NCI-H2196 (cell line): Measurements from ENCODE around the gene FARS2.

Experiments
- DNase-seq: peaks from one replicate; lab custom pipeline; 2025; ENCODE audit not compliant: unreplicated experiment; lab: John Stamatoyannopoulos, UW

The FARS2 gene

GRCh38 chr6:5260661-5261544, at the start of gene FARS2, which contains the start of gene LYRM4:
TSS of gene FARS2 (plus strand) at chr6:5261513.
TSS of gene LYRM4 (minus strand) at chr6:5260950. CDS start at chr6:5260733, 217 bp downstream.
- DNase-seq, result peak; percentile 86

- DNase-seq, result no peak
These were observed 47.5 kb upstream of the FARS2 start for GRCh38 chr6:5213836-5214235.

GRCh38 chr6:5214570-5215052, 46.7 kb upstream of the FARS2 start:
- peak; percentile 30 for DNase-seq

- DNase-seq, result no peak
These were observed 46.2 kb upstream of the FARS2 start for GRCh38 chr6:5215159-5215558.

GRCh38 chr6:5215799-5216198, 45.5 kb upstream of the FARS2 start:
- no peak for DNase-seq

- DNase-seq, result no peak
These were observed 44.0 kb upstream of the FARS2 start for GRCh38 chr6:5217356-5217755.

GRCh38 chr6:5219011-5219691, 42.2 kb upstream of the FARS2 start:
- no peak for DNase-seq

GRCh38 chr6:5220443-5220842, 40.9 kb upstream of the FARS2 start:
- no peak for DNase-seq

- DNase-seq, result no peak
These were observed 38.0 kb upstream of the FARS2 start for GRCh38 chr6:5223309-5223708.

GRCh38 chr6:5229356-5229755, 32.0 kb upstream of the FARS2 start:
- no peak for DNase-seq

- no peak for DNase-seq
These were observed 31.2 kb upstream of the FARS2 start for GRCh38 chr6:5230081-5230480.

GRCh38 chr6:5231289-5231688, 30.0 kb upstream of the FARS2 start:
- DNase-seq, result no peak

- no peak for DNase-seq
These were observed 26.4 kb upstream of the FARS2 start for GRCh38 chr6:5234874-5235273.

GRCh38 chr6:5235830-5236229, 25.5 kb upstream of the FARS2 start:
- no peak for DNase-seq

- DNase-seq, result no peak
These were observed 23.5 kb upstream of the FARS2 start for GRCh38 chr6:5237805-5238204.

- DNase-seq, result no peak
These were observed 23.0 kb upstream of the FARS2 start for GRCh38 chr6:5238336-5238735.

- no peak for DNase-seq
These were observed 20.1 kb upstream of the FARS2 start for GRCh38 chr6:5241252-5241651.

- no peak for DNase-seq
These were observed 18.2 kb upstream of the FARS2 start for GRCh38 chr6:5243069-5243468.

- DNase-seq, result no peak
These were observed 14.9 kb upstream of the FARS2 start for GRCh38 chr6:5246141-5247097.

GRCh38 chr6:5247201-5247600, 14.1 kb upstream of the FARS2 start:
- no peak for DNase-seq
